MCF 10A (cell line): ENCODE results near the gene RNPS1. TPM values are rescaled to one million over a fixed set of nuclear protein-coding genes. Genes with fewer than 3 reads are reported as not detected.

Source experiments
- BruUV-seq: library from RNA; stranded (reverse); fragments of 400-500 nt; replicated peaks from 2 replicates; lab custom pipeline; 2021; lab: Mats Ljungman, UMichigan
- CTCF ChIA-PET: fragments of 300-600 bp; sonication (Branson Sonifier 250); formaldehyde crosslinking; extraction: SDS; loops from one replicate; lab custom pipeline; 2021; ENCODE audit warnings: antibody characterized with exemption, inconsistent platforms; lab: Yijun Ruan, JAX
- POLR2A ChIA-PET: fragments of 300-600, 350-650 bp; sonication (Branson Sonifier 250); formaldehyde crosslinking; extraction: SDS; loops from one replicate; lab custom pipeline; 2020; ENCODE audit warnings: antibody characterized with exemption, inconsistent platforms; lab: Yijun Ruan, JAX
- DNase-seq: peaks from one replicate; pipeline ENCODE4 v3.0.0-alpha.2; 2018; ENCODE audit not compliant: unreplicated experiment
- H3K27ac Mint-ChIP-seq: one replicate; pipeline ENCODE4 v1.8.0; 2022; ENCODE audit warnings: mild to moderate bottlenecking, low read depth, mixed read lengths; ENCODE audit not compliant: unreplicated experiment
- H3K27me3 Mint-ChIP-seq: one replicate; pipeline ENCODE4 v1.8.0; 2022; ENCODE audit warnings: mixed read lengths; ENCODE audit not compliant: insufficient read depth, unreplicated experiment
- H3K36me3 Mint-ChIP-seq: one replicate; pipeline ENCODE4 v1.8.0; 2022; ENCODE audit warnings: mild to moderate bottlenecking, moderate library complexity, mixed read lengths; ENCODE audit not compliant: insufficient read depth, unreplicated experiment
- H3K4me1 Mint-ChIP-seq: one replicate; pipeline ENCODE4 v1.8.0; 2022; ENCODE audit warnings: mixed read lengths; ENCODE audit not compliant: insufficient read depth, unreplicated experiment
- H3K4me3 Mint-ChIP-seq: one replicate; pipeline ENCODE4 v1.8.0; 2022; ENCODE audit warnings: mild to moderate bottlenecking, moderate library complexity, mixed read lengths; ENCODE audit not compliant: unreplicated experiment
- H3K9me3 Mint-ChIP-seq: one replicate; pipeline ENCODE4 v1.8.0; 2022; ENCODE audit warnings: mixed read lengths; ENCODE audit not compliant: unreplicated experiment
- intact Hi-C: fragments of 100-400 bp; cut with micrococcal nuclease; formaldehyde crosslinking; loops from 2 replicates; pipeline ENCODE4 v1.14.1; 2022
- total RNA-seq: library from RNA; stranded (reverse); gene quantifications from 2 replicates; pipeline ENCODE4 v1.2.3, GENCODE V29; 2022
- TF ChIP-seq, protein P1 (sequence below): fragments of 200-600 bp; IDR thresholded peaks from one replicate; pipeline ENCODE4 v1.8.0; 2022; ENCODE audit warnings: antibody characterized with exemption, mild to moderate bottlenecking; ENCODE audit not compliant: unreplicated experiment

The RNPS1 gene
- total RNA-seq, 1 experiment from 2014 or later = 245 TPM

DNA sequence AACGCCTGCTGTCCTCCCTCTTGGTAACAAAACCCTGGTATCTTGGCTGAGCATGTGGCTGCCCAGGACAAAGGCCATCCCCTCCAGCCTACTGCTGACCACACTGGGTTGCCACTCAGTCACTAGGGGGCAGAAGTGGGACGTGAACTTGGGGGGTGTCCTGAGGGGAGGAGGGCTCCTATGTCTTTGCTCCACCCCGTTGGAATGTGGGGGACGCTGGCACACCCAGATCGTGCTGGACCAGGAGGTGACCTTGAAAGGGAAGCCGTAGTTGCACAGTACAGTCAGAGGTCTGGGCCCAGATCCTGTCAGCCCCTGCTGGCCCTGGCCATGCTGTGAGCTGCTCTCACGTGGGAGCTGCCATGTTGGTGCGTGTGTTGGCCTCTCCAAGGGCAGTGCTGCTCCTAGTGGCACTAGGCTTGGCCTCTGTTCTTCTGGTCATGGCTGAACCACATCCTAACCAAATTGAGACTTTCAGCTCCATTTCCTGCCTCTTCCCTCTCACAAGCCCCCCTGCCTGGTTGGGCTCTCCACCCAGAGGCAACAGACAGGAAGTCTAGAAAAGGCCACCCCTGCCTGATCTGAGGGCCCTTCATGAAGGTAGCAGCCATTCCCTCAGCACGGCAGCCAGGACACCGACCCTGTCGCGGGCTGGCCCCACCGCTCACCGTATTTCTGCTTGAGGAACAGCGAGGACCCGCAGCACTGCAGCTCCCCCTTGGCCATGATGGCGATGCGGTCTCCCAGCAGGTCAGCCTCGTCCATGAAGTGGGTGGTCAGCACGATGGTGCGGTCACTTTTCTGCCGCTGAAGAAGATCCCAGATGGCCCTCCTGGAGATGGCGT is 29.0 kb upstream of the RNPS1 start:
- TF ChIP-seq, protein P1, sequence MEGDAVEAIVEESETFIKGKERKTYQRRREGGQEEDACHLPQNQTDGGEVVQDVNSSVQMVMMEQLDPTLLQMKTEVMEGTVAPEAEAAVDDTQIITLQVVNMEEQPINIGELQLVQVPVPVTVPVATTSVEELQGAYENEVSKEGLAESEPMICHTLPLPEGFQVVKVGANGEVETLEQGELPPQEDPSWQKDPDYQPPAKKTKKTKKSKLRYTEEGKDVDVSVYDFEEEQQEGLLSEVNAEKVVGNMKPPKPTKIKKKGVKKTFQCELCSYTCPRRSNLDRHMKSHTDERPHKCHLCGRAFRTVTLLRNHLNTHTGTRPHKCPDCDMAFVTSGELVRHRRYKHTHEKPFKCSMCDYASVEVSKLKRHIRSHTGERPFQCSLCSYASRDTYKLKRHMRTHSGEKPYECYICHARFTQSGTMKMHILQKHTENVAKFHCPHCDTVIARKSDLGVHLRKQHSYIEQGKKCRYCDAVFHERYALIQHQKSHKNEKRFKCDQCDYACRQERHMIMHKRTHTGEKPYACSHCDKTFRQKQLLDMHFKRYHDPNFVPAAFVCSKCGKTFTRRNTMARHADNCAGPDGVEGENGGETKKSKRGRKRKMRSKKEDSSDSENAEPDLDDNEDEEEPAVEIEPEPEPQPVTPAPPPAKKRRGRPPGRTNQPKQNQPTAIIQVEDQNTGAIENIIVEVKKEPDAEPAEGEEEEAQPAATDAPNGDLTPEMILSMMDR = peak; percentile 10
- Mint-ChIP-seq H3K36me3 (no peaks in the 10 kb centered on the region), H3K4me3 (no peak overlapping the region), H3K27ac (no peak overlapping the region), H3K4me1 (no peaks in the 10 kb centered on the region), H3K9me3 (no peaks in the 10 kb centered on the region), H3K27me3 (no peaks in the 10 kb centered on the region)
- ChIA-PET CTCF (interaction anchor here (1.7 kb wide), 1 partner anchor 205 kb away, joined by 4 read pairs; no protein-coding TSS in a partner anchor), POLR2A (interaction anchor here (0.6 kb wide), 1 partner anchor 299 kb away, joined by 3 read pairs; no protein-coding TSS in a partner anchor)
- intact Hi-C loops = no loop called here
- peak; percentile 49 for DNase-seq
- BruUV-seq = no TSS peak

DNA sequence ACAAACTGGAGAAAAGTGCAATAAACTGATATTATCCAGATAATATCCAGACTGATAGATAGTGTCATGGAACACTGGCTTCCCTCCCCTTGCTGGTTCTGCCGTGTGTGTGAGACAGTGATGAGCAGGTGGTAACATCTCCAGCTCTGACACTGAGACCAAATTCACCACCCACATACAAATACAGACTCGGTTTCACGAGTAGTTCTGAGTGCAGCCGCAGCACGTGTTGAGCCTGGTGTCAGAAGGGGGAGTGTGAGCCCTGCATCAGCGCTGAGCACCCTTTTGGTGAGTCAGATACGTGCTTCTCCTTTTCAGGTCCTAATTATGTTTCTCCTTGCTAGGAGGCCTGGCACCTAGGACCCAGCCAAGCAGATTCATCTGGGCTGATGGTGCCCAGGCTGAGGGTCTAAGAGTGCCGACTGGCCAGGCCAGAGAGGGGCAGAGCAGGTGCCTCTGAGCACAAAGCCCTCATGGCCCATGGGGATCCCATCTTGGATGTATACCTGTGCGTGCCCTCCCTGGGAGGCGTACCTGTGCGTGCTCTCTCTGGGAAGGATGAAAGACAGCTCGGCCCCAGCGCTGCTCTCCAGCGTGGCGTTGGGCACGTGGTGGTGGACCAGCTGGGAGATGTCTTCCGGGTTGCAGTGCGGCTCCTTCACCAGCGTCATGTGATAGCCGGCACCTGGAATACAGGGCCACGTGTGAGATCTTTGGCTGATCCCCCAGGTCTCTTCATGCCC is 27.3 kb upstream of the RNPS1 start:
- no peak overlapping the region for H3K27ac Mint-ChIP-seq
- no peaks in the 10 kb centered on the region for H3K27me3 Mint-ChIP-seq
- H3K36me3 Mint-ChIP-seq = no peaks in the 10 kb centered on the region
- DNase-seq = no peak
- intact Hi-C loops = no loop called here
- POLR2A ChIA-PET = no interaction called here
- TF ChIP-seq, protein P1 = no peak
- BruUV-seq = no TSS peak
- CTCF ChIA-PET = interaction anchor here (0.5 to 1.0 kb wide), 3 partner anchors 34 to 709 kb away, joined by 3 read pairs; no protein-coding TSS in a partner anchor
- H3K4me1 Mint-ChIP-seq = no peaks in the 10 kb centered on the region
- H3K4me3 Mint-ChIP-seq = no peak overlapping the region
- no peaks in the 10 kb centered on the region for H3K9me3 Mint-ChIP-seq

DNA sequence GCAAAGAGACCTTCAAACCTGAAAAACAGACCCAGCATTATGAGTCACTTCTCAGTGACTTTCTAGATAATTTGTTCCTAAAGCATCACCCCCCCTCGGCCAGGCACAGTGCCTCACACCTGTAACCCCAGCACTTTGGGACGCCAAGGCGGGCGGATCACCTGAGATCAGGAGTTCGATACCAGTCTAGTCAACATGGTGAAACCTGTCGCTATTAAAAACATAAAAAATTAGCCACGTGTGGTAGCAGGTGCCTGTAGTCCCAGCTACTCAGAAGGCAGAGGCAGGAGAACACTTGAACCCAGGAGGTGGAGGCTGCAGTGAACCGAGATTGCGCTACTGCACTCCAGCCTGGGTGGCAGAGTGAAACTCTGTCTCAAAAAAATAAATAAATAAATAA is 24.3 kb upstream of the RNPS1 start:
- CTCF ChIA-PET = no interaction called here
- no TSS peak for BruUV-seq

More for the DNA sequence above, 24.3 kb upstream of the RNPS1 start:
- no peak for DNase-seq
- POLR2A ChIA-PET = interaction anchor here (0.6 kb wide), 1 partner anchor 138 kb away, joined by 3 read pairs; no protein-coding TSS in a partner anchor
- TF ChIP-seq, protein P1 = no peak
- Mint-ChIP-seq H3K36me3 (no peaks in the 10 kb centered on the region), H3K9me3 (no peaks in the 10 kb centered on the region), H3K4me3 (no peak overlapping the region), H3K27ac (no peak overlapping the region), H3K4me1 (no peaks in the 10 kb centered on the region), H3K27me3 (no peaks in the 10 kb centered on the region)
- intact Hi-C loops = no loop called here
